B cell (primary cell): ENCODE measurements around the gene SLC24A3. TPM values are rescaled to one million over a fixed set of nuclear protein-coding genes. Genes with fewer than 3 reads are reported as not detected.

Source experiments
- ATAC-seq: fragments of 200-7000 bp; cut with Tn5 transposase; one replicate; pipeline ENCODE4 v1.10.0; 2021; ENCODE audit warnings: low read depth, mild to moderate bottlenecking, moderate number of reproducible peaks, moderate library complexity
- CTCF ChIA-PET: fragments of 350-600 bp; sonication (Branson Sonifier 250); formaldehyde crosslinking; loops from one replicate; lab custom pipeline; 2021; ENCODE audit warnings: antibody characterized with exemption, inconsistent platforms; lab: Charles Lee
- POLR2A ChIA-PET: fragments of 350-600 bp; sonication (Branson Sonifier 250); formaldehyde crosslinking; loops from one replicate; lab custom pipeline; 2021; ENCODE audit warnings: antibody characterized with exemption; lab: Charles Lee
- DNase-seq: peaks from one replicate; pipeline ENCODE4 v3.0.0; 2013
- H2AFZ ChIP-seq: 2 replicates; pipeline ENCODE4 v1.6.1; 2012; ENCODE audit warnings: mild to moderate bottlenecking, low read depth, low read length; ENCODE audit not compliant: insufficient read depth, poor library complexity, severe bottlenecking
- H3K27ac ChIP-seq, 2 donors: 1 replicate in 1 of 2; 2 replicates in 1 of 2; pipeline ENCODE4 v1.5.1; 2012 to 2013; ENCODE audit warnings: low read length in 2 of 2, mild to moderate bottlenecking in 2 of 2, moderate library complexity in 1 of 2
- H3K27me3 ChIP-seq, 4 experiments: fragments of 200-600 bp in 1 of 4; sonication (generic) in 1 of 4; replicated peaks in 1 of 4; 1 replicate in 2 of 4; 2 replicates in 2 of 4; pipeline versions ENCODE4 v1.6.1 to v1.7.0; 2013 to 2016; ENCODE audit warnings: low read length in 3 of 4, mild to moderate bottlenecking in 2 of 4, mixed read lengths in 1 of 4, moderate library complexity in 1 of 4; ENCODE audit not compliant: insufficient read depth in 4 of 4, control insufficient read depth in 3 of 4; ENCODE audit errors: control extremely low read depth in 1 of 4
- H3K36me3 ChIP-seq, 2 experiments: replicated peaks in 1 of 2; 1 replicate in 1 of 2; 2 replicates in 1 of 2; pipeline versions ENCODE4 v1.6.1 to v1.7.1; 2013; ENCODE audit warnings: low read length in 1 of 2; ENCODE audit not compliant: insufficient read depth in 2 of 2, control insufficient read depth in 1 of 2; ENCODE audit errors: control extremely low read depth in 1 of 2, extremely low read depth in 1 of 2
- H3K4me1 ChIP-seq, 2 donors: fragments of 200-600 bp in 1 of 2; sonication (generic) in 1 of 2; 1 replicate in 1 of 2; 2 replicates in 1 of 2; pipeline versions ENCODE4 v1.5.1 to v1.6.1; 2013 to 2017; ENCODE audit warnings: low read length in 2 of 2; ENCODE audit not compliant: control insufficient read depth in 2 of 2, insufficient read depth in 2 of 2
- H3K4me2 ChIP-seq: replicated peaks from 2 replicates; pipeline ENCODE3; 2012; ENCODE audit warnings: mild to moderate bottlenecking, low read depth, low read length; ENCODE audit not compliant: poor library complexity, severe bottlenecking
- H3K4me3 ChIP-seq, 5 experiments: fragments of 200-600 bp in 1 of 5; sonication (generic) in 1 of 5; 1 replicate in 3 of 5; 2 replicates in 2 of 5; pipeline versions ENCODE4 v1.5.1 to v1.7.0; 2011 to 2016; ENCODE audit warnings: low read length in 4 of 5, mild to moderate bottlenecking in 4 of 5, low read depth in 2 of 5, control low read depth in 1 of 5, moderate library complexity in 1 of 5; ENCODE audit not compliant: insufficient read depth in 1 of 5; ENCODE audit errors: control extremely low read depth in 1 of 5, extremely low read depth in 1 of 5
- H3K79me2 ChIP-seq: fragments of 200-600 bp; sonication (generic); one replicate; pipeline ENCODE4 v1.6.0; 2016; ENCODE audit warnings: low read length; ENCODE audit not compliant: control insufficient read depth, insufficient read depth
- H3K9ac ChIP-seq: fragments of 200-600 bp; sonication (generic); 2 replicates; pipeline ENCODE4 v1.6.1; 2017; ENCODE audit warnings: mild to moderate bottlenecking, low read length, moderate library complexity
- H3K9me3 ChIP-seq, 3 donors: one replicate each; pipeline versions ENCODE4 v1.6.1 to v1.7.1; 2013; ENCODE audit warnings: low read length in 2 of 3; ENCODE audit not compliant: control insufficient read depth in 2 of 3, insufficient read depth in 1 of 3; ENCODE audit errors: control extremely low read depth in 1 of 3
- H4K20me1 ChIP-seq: 2 replicates; pipeline ENCODE4 v1.6.0; 2012; ENCODE audit warnings: mild to moderate bottlenecking, low read length; ENCODE audit not compliant: insufficient read depth, control insufficient read depth, poor library complexity, severe bottlenecking
- H3K27ac Mint-ChIP-seq: one replicate; pipeline ENCODE4 v1.8.0; 2021; ENCODE audit warnings: mixed read lengths
- H3K27me3 Mint-ChIP-seq: one replicate; pipeline ENCODE4 v1.8.0; 2021; ENCODE audit warnings: mixed read lengths
- H3K4me1 Mint-ChIP-seq: one replicate; pipeline ENCODE4 v1.8.0; 2021; ENCODE audit warnings: mixed read lengths
- H3K4me3 Mint-ChIP-seq: one replicate; pipeline ENCODE4 v1.8.0; 2021; ENCODE audit warnings: mixed read lengths
- H3K9me3 Mint-ChIP-seq: one replicate; pipeline ENCODE4 v1.8.0; 2022; ENCODE audit warnings: mixed read lengths; ENCODE audit not compliant: insufficient read depth
- EZH2 ChIP-seq: IDR thresholded peaks from 2 replicates; pipeline ENCODE4 v1.6.1; 2012; ENCODE audit warnings: borderline replicate concordance, low read depth, mild to moderate bottlenecking, moderate library complexity, low read length; ENCODE audit not compliant: insufficient read depth, poor library complexity, severe bottlenecking
- WGBS: methylation state at CpG from one replicate; pipeline ENCODE4 v1.1.5; 2013; ENCODE audit warnings: missing lambda C conversion rate; ENCODE audit not compliant: insufficient coverage; 5-methylcytosine and 5-hydroxymethylcytosine counted together
- intact Hi-C: fragments of 100-400 bp; cut with micrococcal nuclease; formaldehyde crosslinking; loops from one replicate; pipeline ENCODE4 v1.10.0; 2022
- polyA plus RNA-seq: library from polyadenylated mRNA; depleted of rRNA; stranded (reverse); fragments of >200 nt; gene quantifications from 2 replicates; pipeline ENCODE4 v1.2.3, GENCODE V29; 2012
- total RNA-seq, 2 donors: library from RNA; stranded (reverse); fragments of 120-200 nt in 1 of 2; gene quantifications; 1 replicate in 1 of 2; 2 replicates in 1 of 2; pipeline versions ENCODE4 v1.2.3 to v1.2.4, GENCODE V29; 2013 to 2022
- TF ChIP-seq, protein P1 (sequence below): fragments of 200-600 bp; IDR thresholded peaks from one replicate; pipeline ENCODE4 v1.8.0; 2022; ENCODE audit warnings: antibody characterized with exemption, mild to moderate bottlenecking

SLC24A3 gene
- total and polyA plus RNA-seq, 2 donors (not counting 1 experiment from before 2014, with no cell fraction given), result not detected

DNA sequence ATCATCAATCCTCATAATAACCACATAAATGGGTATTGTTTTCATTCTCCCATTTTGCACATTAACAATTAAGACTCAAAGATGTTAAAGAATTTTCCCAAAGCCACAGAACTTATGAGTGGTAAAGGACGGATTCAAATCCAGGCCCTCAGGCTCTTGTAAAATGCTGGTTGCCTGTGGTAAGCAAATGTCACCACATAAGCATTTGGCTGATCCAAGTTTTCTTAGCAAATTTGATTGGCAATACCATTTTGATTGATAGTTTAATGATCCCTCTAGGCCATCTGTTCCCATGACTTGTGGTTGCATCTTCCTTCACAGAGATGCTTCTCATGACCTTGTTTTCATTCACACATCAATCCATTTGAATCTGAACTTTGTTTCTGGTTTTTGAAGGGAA is 293.6 kb downstream of the SLC24A3 start:
- Mint-ChIP-seq H3K27ac (no peak overlapping the region), H3K4me3 (no peak overlapping the region), H3K4me1 (no peaks in the 10 kb centered on the region), H3K9me3 (no peaks in the 10 kb centered on the region), H3K27me3 (peaks cover 8% of the 10 kb centered on the region)
- H3K4me2 ChIP-seq, result no peak overlapping the region
- TF ChIP-seq EZH2, result no peak
- TF ChIP-seq, protein P1, sequence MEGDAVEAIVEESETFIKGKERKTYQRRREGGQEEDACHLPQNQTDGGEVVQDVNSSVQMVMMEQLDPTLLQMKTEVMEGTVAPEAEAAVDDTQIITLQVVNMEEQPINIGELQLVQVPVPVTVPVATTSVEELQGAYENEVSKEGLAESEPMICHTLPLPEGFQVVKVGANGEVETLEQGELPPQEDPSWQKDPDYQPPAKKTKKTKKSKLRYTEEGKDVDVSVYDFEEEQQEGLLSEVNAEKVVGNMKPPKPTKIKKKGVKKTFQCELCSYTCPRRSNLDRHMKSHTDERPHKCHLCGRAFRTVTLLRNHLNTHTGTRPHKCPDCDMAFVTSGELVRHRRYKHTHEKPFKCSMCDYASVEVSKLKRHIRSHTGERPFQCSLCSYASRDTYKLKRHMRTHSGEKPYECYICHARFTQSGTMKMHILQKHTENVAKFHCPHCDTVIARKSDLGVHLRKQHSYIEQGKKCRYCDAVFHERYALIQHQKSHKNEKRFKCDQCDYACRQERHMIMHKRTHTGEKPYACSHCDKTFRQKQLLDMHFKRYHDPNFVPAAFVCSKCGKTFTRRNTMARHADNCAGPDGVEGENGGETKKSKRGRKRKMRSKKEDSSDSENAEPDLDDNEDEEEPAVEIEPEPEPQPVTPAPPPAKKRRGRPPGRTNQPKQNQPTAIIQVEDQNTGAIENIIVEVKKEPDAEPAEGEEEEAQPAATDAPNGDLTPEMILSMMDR, result no peak
- no peaks in the 10 kb centered on the region for H4K20me1 ChIP-seq
- no CpG with 5 or more reads among the region's 1 CpG for WGBS
- H3K9ac ChIP-seq, result no peak overlapping the region
- H3K27me3 ChIP-seq, result no peaks in the 10 kb centered on the region
- H3K36me3 ChIP-seq, result no peaks in the 10 kb centered on the region
- no peaks in the 10 kb centered on the region for H3K4me1 ChIP-seq
- no peak overlapping the region for H3K27ac ChIP-seq
- ChIA-PET CTCF (no interaction called here), POLR2A (no interaction called here)
- no peak overlapping the region for H3K4me3 ChIP-seq
- H3K79me2 ChIP-seq, result no peaks in the 10 kb centered on the region
- intact Hi-C loops, result no loop called here
- no peaks in the 10 kb centered on the region for H3K9me3 ChIP-seq
- DNase-seq (no peak), ATAC-seq (no peak)
- no peak overlapping the region for H2AFZ ChIP-seq

DNA sequence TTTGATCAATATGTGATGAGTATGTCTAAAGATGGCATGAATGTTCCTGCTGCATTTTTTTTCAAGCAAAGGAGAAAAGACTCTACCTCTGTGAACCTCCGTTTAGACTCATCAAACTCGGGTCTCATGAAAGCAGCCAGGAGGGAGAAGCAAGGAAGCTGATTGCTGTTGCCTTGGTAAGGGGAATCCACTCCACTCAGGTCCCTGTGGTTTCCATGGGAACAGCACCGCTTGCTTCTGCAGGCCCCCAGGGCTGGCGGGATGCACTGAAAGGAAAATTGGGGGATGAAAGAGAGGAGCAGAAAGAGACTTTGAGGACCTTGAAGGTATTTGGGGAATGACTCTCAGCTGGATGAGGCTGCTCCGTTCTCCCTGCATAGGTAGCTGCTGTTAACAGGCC is 296.0 kb downstream of the SLC24A3 start:
- Histone ChIP-seq H3K9me3 (no peaks in the 10 kb centered on the region), H3K36me3 (no peaks in the 10 kb centered on the region), H3K27me3 (no peaks in the 10 kb centered on the region), H3K4me1 (no peaks in the 10 kb centered on the region), H2AFZ (no peak overlapping the region), H3K4me2 (no peak overlapping the region), H3K79me2 (no peaks in the 10 kb centered on the region), H3K9ac (no peak overlapping the region), H3K4me3 (no peak overlapping the region), H3K27ac (no peak overlapping the region), H4K20me1 (no peaks in the 10 kb centered on the region)
- no peak overlapping the region for H3K27ac Mint-ChIP-seq
- no peaks in the 10 kb centered on the region for H3K4me1 Mint-ChIP-seq
- no peak overlapping the region for H3K4me3 Mint-ChIP-seq
- DNase-seq (no peak), ATAC-seq (no peak)
- POLR2A ChIA-PET, result no interaction called here
- H3K9me3 Mint-ChIP-seq, result no peaks in the 10 kb centered on the region
- intact Hi-C loops, result no loop called here
- no peak for TF ChIP-seq EZH2
- TF ChIP-seq, protein P1, result no peak
- CTCF ChIA-PET, result no interaction called here
- H3K27me3 Mint-ChIP-seq, result peaks cover 4% of the 10 kb centered on the region
- 90% methylated on average over 5 of the region's 5 CpGs for WGBS
